Gastroesophageal sphincter (tissue), 4 donors: ENCODE data around the gene ADCY2. TPM values are rescaled to one million over a fixed set of nuclear protein-coding genes. Genes with fewer than 3 reads are reported as not detected.

Experiments
- ATAC-seq: fragments of 150-250 bp; one replicate; pipeline ENCODE4 v1.9.1; 2016; ENCODE audit warnings: mild to moderate bottlenecking, moderate library complexity
- H3K27ac ChIP-seq, 4 donors: fragments of 200-600 bp; sonication (generic) in 3 of 4; 1 replicate in 3 of 4; 2 replicates in 1 of 4; pipeline ENCODE4 v1.5.1; 2016 to 2019
- H3K27me3 ChIP-seq: fragments of 200-600 bp; sonication (generic); one replicate; pipeline ENCODE4 v1.5.1; 2019
- H3K36me3 ChIP-seq, 2 donors: fragments of 200-600 bp; sonication (generic); one replicate each; pipeline ENCODE4 v1.5.1; 2019; ENCODE audit warnings: control low read depth in 1 of 2
- H3K4me1 ChIP-seq, 3 donors: fragments of 200-600 bp; sonication (generic); 1 replicate in 2 of 3; 2 replicates in 1 of 3; pipeline ENCODE4 v1.5.1; 2016 to 2019; ENCODE audit warnings: control low read depth in 2 of 3
- H3K4me3 ChIP-seq, 2 donors: fragments of 200-600 bp; sonication (generic); one replicate each; pipeline ENCODE4 v1.5.1; 2019; ENCODE audit warnings: mild to moderate bottlenecking in 1 of 2, moderate library complexity in 1 of 2
- H3K9me3 ChIP-seq, 3 donors: fragments of 200-600 bp; sonication (generic); one replicate each; pipeline ENCODE4 v1.5.1; 2017 to 2019; ENCODE audit warnings: control low read depth in 2 of 3
- CTCF ChIP-seq, 4 experiments: fragments of 200-600 bp in 2 of 4; fragments of 450-650 bp in 2 of 4; sonication (generic) in 1 of 4; IDR thresholded peaks; one replicate each; pipeline ENCODE4 v1.5.1; 2017 to 2019; ENCODE audit warnings: antibody characterized with exemption in 4 of 4, mild to moderate bottlenecking in 2 of 4, moderate library complexity in 2 of 4
- EP300 ChIP-seq: sonication (generic); formaldehyde crosslinking; IDR thresholded peaks from one replicate; pipeline ENCODE4 v1.6.1; 2017; ENCODE audit warnings: antibody characterized with exemption, mild to moderate bottlenecking
- POLR2A ChIP-seq, 2 donors: fragments of 450-650 bp; IDR thresholded peaks; one replicate each; pipeline ENCODE4 v1.6.1; 2017; ENCODE audit warnings: antibody characterized with exemption in 2 of 2, mild to moderate bottlenecking in 2 of 2, moderate library complexity in 1 of 2
- POLR2AphosphoS5 ChIP-seq: sonication (generic); formaldehyde crosslinking; IDR thresholded peaks from one replicate; pipeline ENCODE4 v1.6.1; 2017; ENCODE audit warnings: antibody characterized with exemption
- WGBS, 2 donors: methylation state at CpG; one replicate each; pipeline ENCODE4 v1.1.5; 2018; ENCODE audit warnings: low coverage in 1 of 2; 5-methylcytosine and 5-hydroxymethylcytosine counted together
- total RNA-seq, 4 donors: library from RNA; depleted of rRNA; stranded (reverse); fragments of >200 nt; gene quantifications; one replicate each; pipeline ENCODE4 v1.1.0, GENCODE V29; 2016

Gene ADCY2
- total RNA-seq, 4 donors from 2014 or later: 5.8 to 15.9 (median 8.9) TPM

GRCh38 chr5:7426284-7426683 is 30.3 kb downstream of the ADCY2 start:
- TF ChIP-seq POLR2AphosphoS5 (no peak), EP300 (no peak), CTCF (IDR thresholded peaks at IDR 0.05) (no peak), POLR2A (IDR thresholded peaks at IDR 0.05) (no peak)
- Histone ChIP-seq H3K4me3 (no peak overlapping the region), H3K27me3 (no peaks in the 10 kb centered on the region), H3K4me1 (peaks cover 0 to 30% (median 7%) of the 10 kb centered on the region in 3 donors), H3K27ac (no peak overlapping the region), H3K9me3 (no peaks in the 10 kb centered on the region), H3K36me3 (no peaks in the 10 kb centered on the region)
- WGBS, 2 donors: 64 to 84% methylated on average over 4 of the region's 4 CpGs
- no peak for ATAC-seq

DNA sequence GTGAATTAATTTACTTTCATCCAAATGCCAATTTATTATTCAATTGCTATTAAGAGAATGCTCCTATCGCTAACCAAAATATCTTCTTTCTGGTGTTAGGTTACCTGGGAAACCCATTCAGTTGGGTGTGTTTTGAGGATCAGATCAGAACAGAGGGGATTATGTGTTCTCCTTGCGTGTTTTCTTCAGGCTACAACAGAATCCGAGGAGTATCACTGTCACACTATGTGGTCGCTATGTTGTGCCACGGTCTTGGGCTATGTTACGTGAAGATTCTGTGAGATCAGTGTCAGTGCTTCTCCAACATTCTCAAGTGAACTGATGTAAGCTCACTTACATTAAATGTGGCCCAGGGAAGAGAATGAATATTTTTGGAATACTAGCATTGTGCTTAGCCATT is 39.0 kb downstream of the ADCY2 start:
- no peaks in the 10 kb centered on the region for H3K27me3 ChIP-seq
- H3K4me1 ChIP-seq: no peaks in the 10 kb centered on the region
- H3K9me3 ChIP-seq: no peaks in the 10 kb centered on the region
- no peak overlapping the region for H3K27ac ChIP-seq
- no peaks in the 10 kb centered on the region for H3K36me3 ChIP-seq
- ATAC-seq: no peak
- TF ChIP-seq POLR2A (IDR thresholded peaks at IDR 0.05) (no peak), CTCF (IDR thresholded peaks at IDR 0.05) (no peak), EP300 (no peak), POLR2AphosphoS5 (no peak)
- no peak overlapping the region for H3K4me3 ChIP-seq
- 97 to 98% methylated on average over 6 of the region's 6 CpGs for WGBS, 2 donors

GRCh38 chr5:7435503-7435902 is 39.6 kb downstream of the ADCY2 start:
- no peak for ATAC-seq
- Histone ChIP-seq H3K27ac (no peak overlapping the region), H3K36me3 (no peaks in the 10 kb centered on the region), H3K4me1 (no peaks in the 10 kb centered on the region), H3K9me3 (no peaks in the 10 kb centered on the region), H3K4me3 (no peak overlapping the region), H3K27me3 (no peaks in the 10 kb centered on the region)
- WGBS, 2 donors: 72 to 73% methylated on average over 3 of the region's 3 CpGs
- TF ChIP-seq POLR2A (IDR thresholded peaks at IDR 0.05) (no peak), CTCF (IDR thresholded peaks at IDR 0.05) (no peak), EP300 (no peak), POLR2AphosphoS5 (no peak)

- Histone ChIP-seq H3K9me3 (no peaks in the 10 kb centered on the region), H3K36me3 (no peaks in the 10 kb centered on the region), H3K4me3 (no peak overlapping the region), H3K4me1 (no peaks in the 10 kb centered on the region), H3K27ac (no peak overlapping the region), H3K27me3 (no peaks in the 10 kb centered on the region)
- no peak for ATAC-seq
- TF ChIP-seq CTCF (IDR thresholded peaks at IDR 0.05) (no peak), POLR2AphosphoS5 (no peak), EP300 (no peak), POLR2A (IDR thresholded peaks at IDR 0.05) (no peak)
- 80 to 84% methylated on average over 1 to 8 of the region's 8 CpGs for WGBS, 2 donors
Observed at GRCh38 chr5:7436521-7436920, 40.6 kb downstream of the ADCY2 start.

DNA sequence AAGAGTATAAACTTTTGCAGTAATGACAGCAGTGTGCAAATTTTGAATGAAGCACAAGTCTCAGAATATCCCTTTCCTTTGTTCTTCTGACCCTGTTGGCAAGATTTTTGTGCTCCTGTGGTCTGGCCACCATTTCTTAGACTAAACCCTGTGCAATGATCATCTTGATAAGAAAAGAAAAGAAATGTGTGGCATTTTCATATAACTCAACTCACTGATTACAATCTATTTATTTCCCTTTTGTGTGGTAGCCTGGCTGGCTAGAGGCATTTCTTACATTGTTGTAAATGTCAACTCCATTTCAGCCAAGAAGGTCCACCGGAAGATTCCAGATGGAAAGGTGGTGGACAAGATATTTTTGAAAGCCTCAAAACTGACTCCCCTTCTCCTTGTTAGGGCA is 41.9 kb downstream of the ADCY2 start:
- no peak for ATAC-seq
- no peaks in the 10 kb centered on the region for H3K4me1 ChIP-seq
- H3K9me3 ChIP-seq: no peaks in the 10 kb centered on the region
- no peaks in the 10 kb centered on the region for H3K36me3 ChIP-seq
- no peak overlapping the region for H3K4me3 ChIP-seq
- no peaks in the 10 kb centered on the region for H3K27me3 ChIP-seq
- no peak overlapping the region for H3K27ac ChIP-seq
- WGBS, 2 donors: 86 to 92% methylated on average over 1 of the region's 1 CpG
- TF ChIP-seq POLR2AphosphoS5 (no peak), EP300 (no peak)
